Pancreas (tissue), 10 donors: ENCODE results near the gene PAPOLG. TPM values are rescaled to one million over a fixed set of nuclear protein-coding genes. Genes with fewer than 3 reads are reported as not detected.

ENCODE experiments used
- ATAC-seq, 4 donors: fragments of 200-7000 bp; cut with Tn5 transposase; one replicate each; pipeline versions ENCODE4 v1.8.0 to v1.9.1; 2020; ENCODE audit warnings: mild to moderate bottlenecking in 4 of 4, moderate library complexity in 4 of 4
- DNase-seq, 6 donors: peaks; one replicate each; pipeline ENCODE4 v3.0.0-alpha.2; 2020
- FAIRE-seq: peaks from 2 replicates; lab custom pipeline; 2012; peaks lifted over from hg19 to GRCh38; lab: Jason Lieb, UNC
- H3K27ac ChIP-seq, 4 donors: fragments of 200-600 bp; sonication (generic); 1 replicate in 3 of 4; 2 replicates in 1 of 4; pipeline versions ENCODE4 v1.5.0 to v1.8.0; 2020
- H3K27me3 ChIP-seq, 4 donors: fragments of 200-600 bp; one replicate each; pipeline ENCODE4 v1.8.0; 2021
- H3K36me3 ChIP-seq, 3 donors: fragments of 200-600 bp; sonication (generic) in 1 of 3; one replicate each; pipeline versions ENCODE4 v1.5.0 to v1.8.0; 2020 to 2021
- H3K4me1 ChIP-seq, 3 donors: fragments of 200-600 bp; one replicate each; pipeline ENCODE4 v1.8.0; 2021
- H3K4me3 ChIP-seq, 4 donors: fragments of 200-600 bp; sonication (generic) in 2 of 4; one replicate each; pipeline versions ENCODE4 v1.5.0 to v1.8.0; 2020 to 2021
- H3K9me3 ChIP-seq, 4 donors: fragments of 200-600 bp; one replicate each; pipeline ENCODE4 v1.8.0; 2021
- CTCF ChIP-seq, 4 donors: fragments of 200-600 bp; sonication (generic) in 3 of 4; IDR thresholded peaks; one replicate each; pipeline versions ENCODE4 v1.5.0 to v1.8.0; 2021; ENCODE audit warnings: antibody characterized with exemption in 4 of 4
- WGBS, 2 donors: extraction: QIAGEN DNeasy Blood & Tissue Kit; methylation state at CpG; one replicate each; pipeline ENCODE4 v1.1.7; 2013; 5-methylcytosine and 5-hydroxymethylcytosine counted together
- intact Hi-C, 3 donors: fragments of 100-400 bp; cut with DNase I; formaldehyde crosslinking; loops; one replicate each; pipeline versions ENCODE4 v1.11.1 to v1.14.2; 2022
- polyA plus RNA-seq, 2 donors: library from polyadenylated mRNA; stranded (reverse); fragments of 200-250 nt; gene quantifications; one replicate each; pipeline ENCODE4 v1.2.3, GENCODE V29; 2013
- total RNA-seq, 6 donors: library from RNA; stranded (reverse); fragmentation: NEBNext Ultra II Directional in 4 of 6; extraction: Animal tissue kit (Norgen Biotek cat#: 25700) in 4 of 6; gene quantifications; one replicate each; pipeline versions ENCODE4 v1.2.1 to v1.2.4, GENCODE V29; 2021 to 2023
- donor health status: healthy with polysubstance abuse.
- donor health status: DM: no; HTN: no; CAD: no; lungs with moderate emphysema.
- donor health status: DM: no; HTN: no; CAD: no.
- donor health status: control.
- donor health status: control.
- donor health status: Bipolar disorder and iron deficiency.
- donor health status: DM: yes; HTN: yes; CAD: no.
- donor health status: DM: no; HTN: no; CAD: no.
- donor health status: DM: no; HTN: no; CAD: no.
- donor health status: DM: yes; HTN: yes; CAD: no.

The PAPOLG gene
- total and polyA plus RNA-seq, 8 donors: 2.2 to 8.7 (median 3.7) TPM

GRCh38 chr2:60837123-60837522, 81.1 kb downstream of the PAPOLG start:
- WGBS, 2 donors: 47 to 51% methylated on average over 1 of the region's 1 CpG
- no peaks in the 10 kb centered on the region for H3K4me1 ChIP-seq
- DNase-seq: no peak
- TF ChIP-seq CTCF (IDR thresholded peaks at IDR 0.05): no peak
- no peak for ATAC-seq
- no peak overlapping the region for H3K27ac ChIP-seq
- no peaks in the 10 kb centered on the region for H3K36me3 ChIP-seq
- no peak for FAIRE-seq
- H3K27me3 ChIP-seq: no peaks in the 10 kb centered on the region
- H3K4me3 ChIP-seq: no peak overlapping the region
- intact Hi-C loops: no loop called here
- no peaks in the 10 kb centered on the region for H3K9me3 ChIP-seq

- Histone ChIP-seq H3K9me3 (no peaks in the 10 kb centered on the region), H3K36me3 (no peaks in the 10 kb centered on the region), H3K27ac (no peak overlapping the region), H3K4me3 (no peak overlapping the region), H3K4me1 (no peaks in the 10 kb centered on the region), H3K27me3 (no peaks in the 10 kb centered on the region)
- DNase-seq (no peak), ATAC-seq (no peak), FAIRE-seq (no peak)
- 79 to 82% methylated on average over 3 of the region's 3 CpGs for WGBS, 2 donors
- no peak for TF ChIP-seq CTCF (IDR thresholded peaks at IDR 0.05)
- intact Hi-C loops: no loop called here
Measured at GRCh38 chr2:60838481-60838880, 82.4 kb downstream of the PAPOLG start.

GRCh38 chr2:60839126-60839813, 83.2 kb downstream of the PAPOLG start:
- Histone ChIP-seq H3K4me3 (no peak overlapping the region), H3K27me3 (no peaks in the 10 kb centered on the region), H3K27ac (no peak overlapping the region), H3K4me1 (no peaks in the 10 kb centered on the region), H3K9me3 (no peaks in the 10 kb centered on the region), H3K36me3 (no peaks in the 10 kb centered on the region)
- intact Hi-C loops: no loop called here
- FAIRE-seq: no peak
- DNase-seq: no peak
- ATAC-seq: no peak
- WGBS, 2 donors: 88 to 90% methylated on average over 9 of the region's 9 CpGs
- no peak for TF ChIP-seq CTCF (IDR thresholded peaks at IDR 0.05)

- Histone ChIP-seq H3K4me1 (no peaks in the 10 kb centered on the region), H3K36me3 (no peaks in the 10 kb centered on the region), H3K4me3 (no peak overlapping the region), H3K27me3 (no peaks in the 10 kb centered on the region), H3K27ac (no peak overlapping the region), H3K9me3 (no peaks in the 10 kb centered on the region)
- no peak for TF ChIP-seq CTCF (IDR thresholded peaks at IDR 0.05)
- ATAC-seq (no peak), DNase-seq (no peak), FAIRE-seq (no peak)
- 77 to 86% methylated on average over 7 of the region's 7 CpGs for WGBS, 2 donors
- intact Hi-C loops: no loop called here
Measured at GRCh38 chr2:60840880-60841279, 84.8 kb downstream of the PAPOLG start.

GRCh38 chr2:60843006-60843405, 86.9 kb downstream of the PAPOLG start:
- intact Hi-C loops: no loop called here
- FAIRE-seq (no peak), ATAC-seq (no peak), DNase-seq (no peak)
- H3K36me3 ChIP-seq: no peaks in the 10 kb centered on the region
- H3K27me3 ChIP-seq: no peaks in the 10 kb centered on the region
- no peak overlapping the region for H3K27ac ChIP-seq
- WGBS, 2 donors: 79 to 81% methylated on average over 6 of the region's 6 CpGs
- no peak overlapping the region for H3K4me3 ChIP-seq
- H3K4me1 ChIP-seq: no peaks in the 10 kb centered on the region
- no peaks in the 10 kb centered on the region for H3K9me3 ChIP-seq
- TF ChIP-seq CTCF (IDR thresholded peaks at IDR 0.05): no peak
